Measurements from ENCODE around the gene PPP3CA.

Gene PPP3CA

GRCh38 chr4:101141855-101142254, 205.5 kb downstream of the PPP3CA start:
- Histone ChIP-seq H3K9ac (no peak overlapping the region), H3K4me3 (IDR thresholded peaks at IDR 0.05; ENCODE audit: insufficient read depth, low read depth, low read length) (no peak overlapping the region), H4K20me1 (ENCODE audit: insufficient read depth) (no peaks in the 10 kb centered on the region), H3K27ac (no peak overlapping the region), H3K27me3 (ENCODE audit: insufficient read depth, low read depth) (no peaks in the 10 kb centered on the region), H3K36me3 (ENCODE audit: insufficient read depth) (no peaks in the 10 kb centered on the region), H3K4me1 (ENCODE audit: low read depth, poor library complexity, severe bottlenecking) (no peaks in the 10 kb centered on the region), H2AFZ (ENCODE audit: low read depth) (no peak overlapping the region), H3K79me2 (ENCODE audit: insufficient read depth, low read depth) (no peaks in the 10 kb centered on the region), H3K4me2 (no peak overlapping the region)
- no peak for TF ChIP-seq CTCF (conservative IDR thresholded peaks at IDR 0.05; ENCODE audit: low read depth, low read length)

GRCh38 chr4:101141230-101141629, 206.1 kb downstream of the PPP3CA start:
- Histone ChIP-seq H3K27me3 (ENCODE audit: insufficient read depth, low read depth) (no peaks in the 10 kb centered on the region), H2AFZ (ENCODE audit: low read depth) (no peak overlapping the region), H3K79me2 (ENCODE audit: insufficient read depth, low read depth) (no peaks in the 10 kb centered on the region), H3K4me2 (no peak overlapping the region), H3K36me3 (ENCODE audit: insufficient read depth) (no peaks in the 10 kb centered on the region), H3K27ac (no peak overlapping the region), H3K9ac (no peak overlapping the region), H4K20me1 (ENCODE audit: insufficient read depth) (no peaks in the 10 kb centered on the region), H3K4me3 (IDR thresholded peaks at IDR 0.05; ENCODE audit: insufficient read depth, low read depth, low read length) (no peak overlapping the region), H3K4me1 (ENCODE audit: low read depth, poor library complexity, severe bottlenecking) (no peaks in the 10 kb centered on the region)
- no peak for TF ChIP-seq CTCF (conservative IDR thresholded peaks at IDR 0.05; ENCODE audit: low read depth, low read length)

- Histone ChIP-seq H3K4me2 (no peak overlapping the region), H2AFZ (ENCODE audit: low read depth) (no peak overlapping the region), H3K9ac (no peak overlapping the region), H3K4me3 (IDR thresholded peaks at IDR 0.05; ENCODE audit: insufficient read depth, low read depth, low read length) (no peak overlapping the region), H4K20me1 (ENCODE audit: insufficient read depth) (no peaks in the 10 kb centered on the region), H3K36me3 (ENCODE audit: insufficient read depth) (no peaks in the 10 kb centered on the region), H3K27ac (no peak overlapping the region), H3K27me3 (ENCODE audit: insufficient read depth, low read depth) (no peaks in the 10 kb centered on the region), H3K79me2 (ENCODE audit: insufficient read depth, low read depth) (no peaks in the 10 kb centered on the region), H3K4me1 (ENCODE audit: low read depth, poor library complexity, severe bottlenecking) (no peaks in the 10 kb centered on the region)
- no peak for TF ChIP-seq CTCF (conservative IDR thresholded peaks at IDR 0.05; ENCODE audit: low read depth, low read length)
These were observed 207.1 kb downstream of the PPP3CA start for GRCh38 chr4:101140228-101140627.

- H3K27ac ChIP-seq, result no peak overlapping the region
These were observed 210.7 kb downstream of the PPP3CA start for GRCh38 chr4:101136373-101137370.

More at GRCh38 chr4:101136373-101137370, 210.7 kb downstream of the PPP3CA start:
- Histone ChIP-seq H3K27me3 (ENCODE audit: insufficient read depth, low read depth) (no peaks in the 10 kb centered on the region), H2AFZ (ENCODE audit: low read depth) (no peak overlapping the region), H3K9ac (no peak overlapping the region), H3K4me3 (IDR thresholded peaks at IDR 0.05; ENCODE audit: insufficient read depth, low read depth, low read length) (no peak overlapping the region), H3K4me1 (ENCODE audit: low read depth, poor library complexity, severe bottlenecking) (no peaks in the 10 kb centered on the region), H3K36me3 (ENCODE audit: insufficient read depth) (no peaks in the 10 kb centered on the region), H4K20me1 (ENCODE audit: insufficient read depth) (no peaks in the 10 kb centered on the region), H3K79me2 (ENCODE audit: insufficient read depth, low read depth) (peaks cover 2% of the 10 kb centered on the region; the same call in 1 of the 2 replicates), H3K4me2 (no peak overlapping the region)
- TF ChIP-seq CTCF (conservative IDR thresholded peaks at IDR 0.05; ENCODE audit: low read depth, low read length), result no peak

Measured in KMS-11 (cell line).